Hepatocyte (in vitro differentiated cells): ENCODE results near the gene TBX21. TPM values are rescaled to one million over a fixed set of nuclear protein-coding genes. Genes with fewer than 3 reads are reported as not detected.

Source experiments
- DNase-seq: peaks from one replicate; pipeline ENCODE4 v3.0.0-alpha.2; 2016; ENCODE audit warnings: low spot score
- H2AFZ ChIP-seq: fragments of 200-600 bp; sonication (generic); 2 replicates; pipeline ENCODE4 v1.6.0; 2016; ENCODE audit warnings: antibody characterized with exemption, mild to moderate bottlenecking
- H3K27ac ChIP-seq: fragments of 200-600 bp; sonication (generic); 2 replicates; pipeline ENCODE4 v1.5.1; 2016; ENCODE audit warnings: mild to moderate bottlenecking
- H3K27me3 ChIP-seq: fragments of 200-600 bp; sonication (generic); 2 replicates; pipeline ENCODE4 v1.6.1; 2016
- H3K36me3 ChIP-seq: fragments of 200-600 bp; sonication (generic); replicated peaks from 2 replicates; pipeline ENCODE4 v1.5.1; 2016; ENCODE audit warnings: low read depth; ENCODE audit not compliant: insufficient read depth
- H3K4me1 ChIP-seq: fragments of 200-600 bp; sonication (generic); 2 replicates; pipeline ENCODE4 v1.5.1; 2016; ENCODE audit warnings: mild to moderate bottlenecking, moderate library complexity; ENCODE audit not compliant: insufficient read depth
- H3K4me2 ChIP-seq: fragments of 200-600 bp; sonication (generic); 2 replicates; pipeline ENCODE4 v1.6.0; 2016
- H3K4me3 ChIP-seq: fragments of 200-600 bp; sonication (generic); 2 replicates; pipeline ENCODE4 v1.5.1; 2016; ENCODE audit warnings: mild to moderate bottlenecking
- H3K79me2 ChIP-seq: fragments of 200-600 bp; sonication (generic); 2 replicates; pipeline ENCODE4 v1.6.0; 2017; ENCODE audit warnings: mild to moderate bottlenecking
- H3K9me2 ChIP-seq: fragments of 200-600 bp; sonication (generic); replicated peaks from 2 replicates; pipeline ENCODE4 v1.6.0; 2017; ENCODE audit warnings: mild to moderate bottlenecking; ENCODE audit not compliant: insufficient read depth
- H3K9me3 ChIP-seq: fragments of 200-600 bp; sonication (generic); 2 replicates; pipeline ENCODE4 v1.5.1; 2016; ENCODE audit warnings: low read depth, mild to moderate bottlenecking
- H4K20me1 ChIP-seq: fragments of 200-600 bp; sonication (generic); 2 replicates; pipeline ENCODE4 v1.6.0; 2016; ENCODE audit warnings: mild to moderate bottlenecking; ENCODE audit not compliant: insufficient read depth, poor library complexity, severe bottlenecking
- EZH2 ChIP-seq: fragments of 200-600 bp; sonication (generic); IDR thresholded peaks from 2 replicates; pipeline ENCODE4 v1.6.1; 2016; ENCODE audit warnings: antibody characterized with exemption, mild to moderate bottlenecking, borderline replicate concordance
- EZH2phosphoT487 ChIP-seq: fragments of 200-600 bp; sonication (generic); IDR thresholded peaks from one replicate; pipeline ENCODE4 v1.6.1; 2018; ENCODE audit warnings: antibody characterized with exemption, mild to moderate bottlenecking, low read depth, moderate library complexity; ENCODE audit not compliant: unreplicated experiment, severe bottlenecking
- WGBS: methylation state at CpG from one replicate; pipeline ENCODE4 v1.1.6; 2016; ENCODE audit warnings: low lambda C conversion rate; ENCODE audit errors: missing lambda C conversion rate; 5-methylcytosine and 5-hydroxymethylcytosine counted together
- polyA plus RNA-seq: library from polyadenylated mRNA; unstranded; fragments of >200 nt; fragmentation: Nextera tagmentation; extraction: Ambion mirVana; gene quantifications from 2 replicates; pipeline ENCODE4 v1.2.1, GENCODE V29; 2016
- total RNA-seq: library from RNA; depleted of rRNA; stranded (reverse); fragments of >200 nt; gene quantifications from 2 replicates; pipeline ENCODE4 v1.2.3, GENCODE V29; 2014
- TF ChIP-seq, protein P1 (sequence below): fragments of 200-600 bp; sonication (generic); IDR thresholded peaks from 2 replicates; pipeline ENCODE4 v1.5.1; 2016; ENCODE audit warnings: antibody characterized with exemption, mild to moderate bottlenecking; ENCODE audit not compliant: poor library complexity

Gene TBX21
- total and polyA plus RNA-seq, 2 experiments from 2014 or later = not detected

DNA sequence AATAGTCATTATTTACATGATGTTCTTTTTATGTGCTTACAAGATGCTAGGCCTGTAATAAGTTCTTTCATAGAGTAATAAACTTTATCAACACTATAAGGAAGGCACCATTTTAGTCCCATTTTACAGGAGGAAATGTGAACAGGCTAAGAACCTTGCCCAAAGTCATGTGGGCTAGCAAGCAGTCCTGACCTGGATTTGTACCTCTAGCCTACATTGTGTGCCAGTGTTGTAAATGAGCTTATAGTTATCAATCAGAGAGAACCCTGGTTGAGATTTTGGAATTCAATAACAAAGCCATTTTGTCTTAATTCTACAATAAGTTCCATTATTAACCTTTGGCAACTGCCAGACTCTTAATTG, 45.7 kb upstream of the TBX21 start:
- TF ChIP-seq EZH2 (no peak), EZH2phosphoT487 (no peak)
- TF ChIP-seq, protein P1, sequence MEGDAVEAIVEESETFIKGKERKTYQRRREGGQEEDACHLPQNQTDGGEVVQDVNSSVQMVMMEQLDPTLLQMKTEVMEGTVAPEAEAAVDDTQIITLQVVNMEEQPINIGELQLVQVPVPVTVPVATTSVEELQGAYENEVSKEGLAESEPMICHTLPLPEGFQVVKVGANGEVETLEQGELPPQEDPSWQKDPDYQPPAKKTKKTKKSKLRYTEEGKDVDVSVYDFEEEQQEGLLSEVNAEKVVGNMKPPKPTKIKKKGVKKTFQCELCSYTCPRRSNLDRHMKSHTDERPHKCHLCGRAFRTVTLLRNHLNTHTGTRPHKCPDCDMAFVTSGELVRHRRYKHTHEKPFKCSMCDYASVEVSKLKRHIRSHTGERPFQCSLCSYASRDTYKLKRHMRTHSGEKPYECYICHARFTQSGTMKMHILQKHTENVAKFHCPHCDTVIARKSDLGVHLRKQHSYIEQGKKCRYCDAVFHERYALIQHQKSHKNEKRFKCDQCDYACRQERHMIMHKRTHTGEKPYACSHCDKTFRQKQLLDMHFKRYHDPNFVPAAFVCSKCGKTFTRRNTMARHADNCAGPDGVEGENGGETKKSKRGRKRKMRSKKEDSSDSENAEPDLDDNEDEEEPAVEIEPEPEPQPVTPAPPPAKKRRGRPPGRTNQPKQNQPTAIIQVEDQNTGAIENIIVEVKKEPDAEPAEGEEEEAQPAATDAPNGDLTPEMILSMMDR = no peak
- Histone ChIP-seq H3K4me2 (no peak overlapping the region), H3K9me3 (no peaks in the 10 kb centered on the region), H4K20me1 (no peaks in the 10 kb centered on the region), H3K4me1 (no peaks in the 10 kb centered on the region), H3K36me3 (no peaks in the 10 kb centered on the region), H3K79me2 (no peaks in the 10 kb centered on the region), H3K9me2 (no peaks in the 10 kb centered on the region), H3K27me3 (no peaks in the 10 kb centered on the region), H3K4me3 (no peak overlapping the region), H2AFZ (no peak overlapping the region), H3K27ac (peak overlapping the region; percentile 1)
- no peak for DNase-seq

DNA sequence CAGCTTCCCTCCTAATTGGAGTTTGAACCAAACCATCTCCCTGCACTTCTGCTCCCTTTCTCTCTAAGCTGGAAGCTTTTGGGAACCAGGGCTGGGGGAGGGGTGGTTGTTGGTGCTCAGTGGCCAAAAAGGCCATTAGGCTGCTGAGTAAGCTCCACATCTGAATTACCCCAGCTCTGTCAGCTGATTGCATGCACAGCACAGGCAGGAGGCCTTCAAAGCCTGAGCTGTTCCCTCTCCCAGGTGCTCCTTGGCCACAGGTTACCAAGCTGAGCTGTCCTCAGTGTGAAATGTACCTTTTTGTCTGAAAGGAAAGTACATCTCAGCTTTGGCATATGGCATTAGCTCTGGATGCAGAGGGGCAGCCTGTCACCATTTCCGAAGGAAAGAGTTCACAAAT, 45.3 kb upstream of the TBX21 start:
- Histone ChIP-seq H2AFZ (no peak overlapping the region), H3K27me3 (no peaks in the 10 kb centered on the region), H3K9me3 (no peaks in the 10 kb centered on the region), H3K27ac (peak overlapping the region; percentile 1), H4K20me1 (no peaks in the 10 kb centered on the region), H3K9me2 (no peaks in the 10 kb centered on the region), H3K4me1 (peaks cover 2% of the 10 kb centered on the region), H3K4me2 (no peak overlapping the region), H3K4me3 (no peak overlapping the region), H3K79me2 (no peaks in the 10 kb centered on the region), H3K36me3 (no peaks in the 10 kb centered on the region)
- WGBS = 79% methylated on average over 1 of the region's 1 CpG
- no peak for DNase-seq
- TF ChIP-seq, protein P1 = no peak
- TF ChIP-seq EZH2phosphoT487 = no peak
- no peak for TF ChIP-seq EZH2

DNA sequence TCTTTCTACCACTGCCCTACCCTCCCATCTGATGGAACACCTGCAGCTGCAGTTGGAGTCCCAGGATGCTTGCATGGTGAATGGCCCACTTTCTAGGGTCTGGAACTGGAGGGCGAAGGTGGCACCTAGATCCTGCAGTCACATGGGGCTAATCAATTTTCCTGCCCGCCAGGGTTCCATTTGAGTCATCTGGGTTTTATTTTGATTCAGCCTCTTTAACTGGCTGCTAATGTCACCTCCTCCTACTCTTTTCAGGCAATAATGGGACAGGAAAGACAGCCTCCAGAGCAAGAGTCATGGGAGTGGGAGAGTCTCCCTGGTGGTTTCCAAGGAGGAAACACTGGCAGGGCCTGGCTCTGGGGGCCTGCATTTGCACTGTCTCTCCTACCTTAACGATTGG, 42.9 kb upstream of the TBX21 start:
- Histone ChIP-seq H3K36me3 (no peaks in the 10 kb centered on the region), H3K27ac (no peak overlapping the region), H4K20me1 (no peaks in the 10 kb centered on the region), H3K4me3 (no peak overlapping the region), H3K27me3 (no peaks in the 10 kb centered on the region), H3K4me1 (peaks cover 12% of the 10 kb centered on the region), H3K9me3 (no peaks in the 10 kb centered on the region), H3K4me2 (no peak overlapping the region), H3K79me2 (no peaks in the 10 kb centered on the region), H2AFZ (no peak overlapping the region), H3K9me2 (no peaks in the 10 kb centered on the region)
- DNase-seq = no peak
- 63% methylated on average over 3 of the region's 3 CpGs for WGBS
- TF ChIP-seq, protein P1 = no peak
- TF ChIP-seq EZH2 (no peak), EZH2phosphoT487 (no peak)
